HepG2 (cell line): ENCODE data around the gene ANG. TPM values are rescaled to one million over a fixed set of nuclear protein-coding genes. Genes with fewer than 3 reads are reported as not detected.

ENCODE experiments used
- KIAA2018 ChIP-seq: sonication (generic); formaldehyde crosslinking; IDR thresholded peaks from 2 replicates; pipeline ENCODE4 v1.5.0; 2020; ENCODE audit warnings: mild to moderate bottlenecking, missing genetic modification reagents, borderline replicate concordance
- MAFK ChIP-seq, 2 experiments: IDR thresholded peaks in 1 of 2; conservative IDR thresholded peaks in 1 of 2; 2 replicates each; pipeline ENCODE4 v1.6.1; 2011; ENCODE audit warnings: improper control_type of control experiment in 2 of 2, low read length in 2 of 2
- NFATC3 ChIP-seq: sonication (generic); formaldehyde crosslinking; IDR thresholded peaks from 2 replicates; pipeline ENCODE4 v1.5.1; 2020; ENCODE audit warnings: mild to moderate bottlenecking, missing genetic modification reagents
- PPARG ChIP-seq: conservative IDR thresholded peaks from 2 replicates; pipeline ENCODE4 v1.6.1; 2016; ENCODE audit warnings: missing biosample characterization, missing genetic modification reagents
- RNF219 ChIP-seq: sonication (generic); formaldehyde crosslinking; IDR thresholded peaks from 2 replicates; pipeline ENCODE4 v1.5.0; 2020; ENCODE audit warnings: mild to moderate bottlenecking, missing genetic modification reagents
- TCF7 ChIP-seq: sonication (generic); IDR thresholded peaks from 2 replicates; pipeline ENCODE4 v1.6.1; 2016; ENCODE audit warnings: antibody characterized with exemption, low read depth
- TERF1 ChIP-seq: sonication (generic); formaldehyde crosslinking; IDR thresholded peaks from 2 replicates; pipeline ENCODE4 v1.8.0; 2022; ENCODE audit warnings: mild to moderate bottlenecking, missing genetic modification reagents, moderate library complexity
- ZFP36 ChIP-seq: fragments of 150-350 bp; IDR thresholded peaks from 2 replicates; pipeline ENCODE4 v1.6.1; 2018; ENCODE audit warnings: borderline replicate concordance, low read length, low read depth; ENCODE audit not compliant: partially characterized antibody
- ZHX1 ChIP-seq: sonication (generic); formaldehyde crosslinking; IDR thresholded peaks from 2 replicates; pipeline ENCODE4 v1.8.1; 2022; ENCODE audit warnings: low read depth, mild to moderate bottlenecking, missing genetic modification reagents
- ZNF350 ChIP-seq: sonication (generic); formaldehyde crosslinking; IDR thresholded peaks from 2 replicates; pipeline ENCODE4 v1.4.0; 2020; ENCODE audit warnings: mild to moderate bottlenecking, low read depth, missing genetic modification reagents, borderline replicate concordance
- ZNF615 ChIP-seq: sonication (generic); formaldehyde crosslinking; IDR thresholded peaks from 2 replicates; pipeline ENCODE4 v1.5.0; 2020; ENCODE audit warnings: mild to moderate bottlenecking, missing genetic modification reagents, borderline replicate concordance
- ZNF782 ChIP-seq: sonication (generic); formaldehyde crosslinking; IDR thresholded peaks from 2 replicates; pipeline ENCODE4 v1.4.0; 2020; ENCODE audit warnings: missing genetic modification reagents, mild to moderate bottlenecking, borderline replicate concordance
- ZSCAN30 ChIP-seq: sonication (generic); formaldehyde crosslinking; IDR thresholded peaks from 2 replicates; pipeline ENCODE4 v1.5.0; 2020; ENCODE audit warnings: mild to moderate bottlenecking, missing genetic modification reagents
- polyA plus RNA-seq, 8 experiments: library from polyadenylated mRNA; depleted of rRNA in 3 of 8; stranded (reverse) in 7 of 8; unstranded in 1 of 8; fragments of >200 nt; fragmentation: Illumina TruSeq in 4 of 8; extraction: Trizol in 4 of 8; gene quantifications; 2 replicates each; pipeline versions ENCODE4 v1.2.1 to v1.2.3, GENCODE V29; 2011 to 2016; ENCODE audit warnings: low read depth in 4 of 8, missing spikeins in 1 of 8, mixed read lengths in 1 of 8; ENCODE audit not compliant: insufficient read depth in 1 of 8
- total RNA-seq, 5 experiments: library from RNA; depleted of rRNA; stranded (reverse); fragments of >200 nt; fragmentation: Illumina TruSeq; extraction: Trizol; gene quantifications; 2 replicates each; pipeline ENCODE4 v1.2.3, GENCODE V29; 2016; ENCODE audit warnings: low read depth in 1 of 5

Gene ANG
- total and polyA plus RNA-seq, 2 of the 13 experiments (the other 11 are each of a cell fraction or from before 2014, with no cell fraction given): 83.6 to 401 TPM

- TF ChIP-seq TERF1 (CRISPR knock-in tag): no peak
- TF ChIP-seq RNF219 (CRISPR knock-in tag): no peak
- no peak for TF ChIP-seq ZHX1 (CRISPR knock-in tag)
- TF ChIP-seq MAFK (conservative IDR thresholded peaks at IDR 0.05 in 1 of 2, IDR thresholded peaks at IDR 0.05 in 1 of 2; ENCODE audit: low read length in 2 of 2): no peak
- TF ChIP-seq PPARG: 0 out of 2 replicates have a peak, but pooled peaks have one; percentile 52
- TF ChIP-seq ZNF615 (CRISPR knock-in tag): no peak
- TF ChIP-seq TCF7: no peak
- no peak for TF ChIP-seq ZFP36
- no peak for TF ChIP-seq ZSCAN30
- TF ChIP-seq NFATC3 (CRISPR knock-in tag): no peak
- TF ChIP-seq ZNF782 (CRISPR knock-in tag): no peak
- TF ChIP-seq ZNF350 (CRISPR knock-in tag): no peak
- TF ChIP-seq KIAA2018 (CRISPR knock-in tag): no peak
These were observed 3.7 kb upstream of the ANG start (continued) for GRCh38 chr14:20684662-20685456.
